Neural cell (in vitro differentiated cells): Measurements from ENCODE around the gene DHH.

ENCODE experiments used
- CTCF ChIP-seq: fragments of 450-650 bp; IDR thresholded peaks from 2 replicates; pipeline ENCODE4 v1.5.1; 2014; ENCODE audit warnings: antibody characterized with exemption, mild to moderate bottlenecking, moderate library complexity; ENCODE audit not compliant: poor library complexity, severe bottlenecking
- EZH2 ChIP-seq: fragments of 200-600, 300-800 bp; shearing (Covaris generic), sonication (generic); IDR thresholded peaks from 2 replicates; pipeline ENCODE4 v1.6.1; 2014; ENCODE audit warnings: antibody characterized with exemption, low read length, borderline replicate concordance, mild to moderate bottlenecking; ENCODE audit not compliant: insufficient read depth, poor library complexity, severe bottlenecking
- POLR2AphosphoS5 ChIP-seq: IDR thresholded peaks from 2 replicates; pipeline ENCODE4 v1.6.1; 2012
- RAD21 ChIP-seq: fragments of 450-650 bp; conservative IDR thresholded peaks from 2 replicates; pipeline ENCODE4 v1.6.1; 2014; ENCODE audit warnings: antibody characterized with exemption, mild to moderate bottlenecking, moderate library complexity
- SMC3 ChIP-seq: fragments of 450-650 bp; conservative IDR thresholded peaks from 2 replicates; pipeline ENCODE4 v1.6.1; 2014; ENCODE audit warnings: antibody characterized with exemption, mild to moderate bottlenecking, moderate library complexity; ENCODE audit not compliant: poor library complexity
- TAF1 ChIP-seq: IDR thresholded peaks from 2 replicates; pipeline ENCODE4 v1.6.1; 2012; ENCODE audit warnings: low read depth
- TF ChIP-seq, protein P1 (sequence below): IDR thresholded peaks from 2 replicates; pipeline ENCODE4 v1.6.1; 2012; ENCODE audit warnings: borderline replicate concordance

DNA sequence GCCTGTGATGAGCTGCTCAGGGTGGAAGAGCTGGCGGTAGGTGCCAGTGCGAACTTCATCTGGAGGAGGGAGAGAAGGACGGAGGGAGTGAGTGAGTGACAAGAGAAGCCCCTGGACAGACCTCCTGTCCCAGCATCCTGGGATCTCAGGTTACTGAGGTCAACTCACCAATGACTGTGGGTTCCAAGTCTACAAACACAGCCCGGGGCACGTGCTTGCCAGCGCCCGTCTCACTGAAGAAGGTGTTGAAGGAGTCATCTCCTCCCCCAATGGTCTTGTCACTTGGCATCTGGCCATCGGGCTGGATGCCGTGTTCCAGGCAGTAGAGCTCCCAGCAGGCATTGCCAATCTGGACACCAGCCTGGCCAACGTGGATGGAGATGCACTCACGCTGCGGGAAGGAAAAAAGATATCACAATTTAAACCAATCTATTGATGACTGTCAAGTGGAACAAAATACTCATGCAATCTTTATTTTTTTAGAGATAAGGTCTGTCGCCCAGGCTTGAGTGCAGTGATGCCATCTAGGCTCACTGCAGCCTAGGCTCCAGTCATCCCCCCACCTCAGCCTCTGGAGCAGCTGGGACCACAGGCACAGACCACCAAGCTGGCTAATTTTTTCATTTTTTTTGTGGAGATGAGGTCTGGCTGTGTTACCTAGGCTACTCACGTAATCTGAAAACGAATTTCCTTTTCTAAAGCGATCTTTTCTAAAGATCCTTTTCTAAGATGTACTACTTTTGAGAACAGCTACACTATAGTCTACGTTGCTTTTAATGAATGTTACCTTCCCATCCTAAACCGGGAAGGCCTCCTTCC lies 34.9 kb upstream of the DHH start:
- TF ChIP-seq EZH2 (no peak), CTCF (no peak), POLR2AphosphoS5 (no peak), SMC3 (no peak), RAD21 (no peak), TAF1 (no peak)
- TF ChIP-seq, protein P1, sequence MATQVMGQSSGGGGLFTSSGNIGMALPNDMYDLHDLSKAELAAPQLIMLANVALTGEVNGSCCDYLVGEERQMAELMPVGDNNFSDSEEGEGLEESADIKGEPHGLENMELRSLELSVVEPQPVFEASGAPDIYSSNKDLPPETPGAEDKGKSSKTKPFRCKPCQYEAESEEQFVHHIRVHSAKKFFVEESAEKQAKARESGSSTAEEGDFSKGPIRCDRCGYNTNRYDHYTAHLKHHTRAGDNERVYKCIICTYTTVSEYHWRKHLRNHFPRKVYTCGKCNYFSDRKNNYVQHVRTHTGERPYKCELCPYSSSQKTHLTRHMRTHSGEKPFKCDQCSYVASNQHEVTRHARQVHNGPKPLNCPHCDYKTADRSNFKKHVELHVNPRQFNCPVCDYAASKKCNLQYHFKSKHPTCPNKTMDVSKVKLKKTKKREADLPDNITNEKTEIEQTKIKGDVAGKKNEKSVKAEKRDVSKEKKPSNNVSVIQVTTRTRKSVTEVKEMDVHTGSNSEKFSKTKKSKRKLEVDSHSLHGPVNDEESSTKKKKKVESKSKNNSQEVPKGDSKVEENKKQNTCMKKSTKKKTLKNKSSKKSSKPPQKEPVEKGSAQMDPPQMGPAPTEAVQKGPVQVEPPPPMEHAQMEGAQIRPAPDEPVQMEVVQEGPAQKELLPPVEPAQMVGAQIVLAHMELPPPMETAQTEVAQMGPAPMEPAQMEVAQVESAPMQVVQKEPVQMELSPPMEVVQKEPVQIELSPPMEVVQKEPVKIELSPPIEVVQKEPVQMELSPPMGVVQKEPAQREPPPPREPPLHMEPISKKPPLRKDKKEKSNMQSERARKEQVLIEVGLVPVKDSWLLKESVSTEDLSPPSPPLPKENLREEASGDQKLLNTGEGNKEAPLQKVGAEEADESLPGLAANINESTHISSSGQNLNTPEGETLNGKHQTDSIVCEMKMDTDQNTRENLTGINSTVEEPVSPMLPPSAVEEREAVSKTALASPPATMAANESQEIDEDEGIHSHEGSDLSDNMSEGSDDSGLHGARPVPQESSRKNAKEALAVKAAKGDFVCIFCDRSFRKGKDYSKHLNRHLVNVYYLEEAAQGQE: no peak
